GM12864 (cell line): Measurements from ENCODE around the gene HDAC9.

Experiments
- DNase-seq: peaks from one replicate; pipeline ENCODE4 v3.0.0-alpha.2; 2011; ENCODE audit warnings: low read depth
- H3K4me3 ChIP-seq: 2 replicates; pipeline ENCODE4 v1.5.1; 2011; ENCODE audit warnings: mild to moderate bottlenecking, low read depth, low read length, control low read depth
- TF ChIP-seq, protein P1 (sequence below): IDR thresholded peaks from 2 replicates; pipeline ENCODE4 v1.5.1; 2011; ENCODE audit warnings: low read depth, mild to moderate bottlenecking, moderate library complexity, low read length, control low read depth, inconsistent platforms; ENCODE audit errors: missing control alignments

Gene HDAC9

DNA sequence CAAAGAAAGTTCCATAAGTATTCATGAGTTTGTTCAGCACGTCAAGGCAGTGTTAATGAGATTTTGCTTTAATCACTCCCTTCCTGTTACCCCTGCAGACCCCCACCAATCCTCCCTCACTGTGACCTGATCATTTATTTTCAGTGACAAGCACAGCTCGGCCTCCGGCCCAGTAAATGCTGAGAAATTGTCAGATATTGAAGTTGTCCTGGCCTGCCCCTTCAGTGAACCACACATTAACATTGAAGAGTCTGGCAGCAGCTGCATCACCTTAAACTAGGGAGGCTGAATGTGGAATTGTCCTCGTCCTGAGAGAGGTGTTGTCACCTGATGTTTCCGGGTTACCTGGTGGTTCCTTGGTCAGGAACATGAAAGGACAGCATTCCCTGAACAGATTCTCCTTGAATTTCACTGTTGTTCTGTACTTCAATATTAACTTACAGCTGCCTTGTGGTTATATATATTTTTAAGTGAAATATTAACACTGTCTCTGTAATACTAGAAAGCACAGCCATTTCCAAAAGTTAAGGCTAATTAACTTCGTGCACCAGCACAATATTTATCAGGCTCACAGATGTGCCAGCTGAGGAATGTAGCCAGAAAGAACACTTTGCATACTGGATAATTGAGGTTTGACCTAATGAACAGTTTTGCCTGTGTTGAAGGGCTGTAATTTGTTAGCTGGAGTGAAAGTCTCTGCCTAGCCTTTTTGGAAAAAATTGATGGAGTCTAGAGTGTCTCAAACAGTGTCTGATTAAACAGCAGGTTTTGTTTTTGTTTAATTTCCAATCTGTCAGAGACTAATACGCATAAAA, 265.3 kb downstream of the HDAC9 start:
- no peak for DNase-seq
- TF ChIP-seq, protein P1, sequence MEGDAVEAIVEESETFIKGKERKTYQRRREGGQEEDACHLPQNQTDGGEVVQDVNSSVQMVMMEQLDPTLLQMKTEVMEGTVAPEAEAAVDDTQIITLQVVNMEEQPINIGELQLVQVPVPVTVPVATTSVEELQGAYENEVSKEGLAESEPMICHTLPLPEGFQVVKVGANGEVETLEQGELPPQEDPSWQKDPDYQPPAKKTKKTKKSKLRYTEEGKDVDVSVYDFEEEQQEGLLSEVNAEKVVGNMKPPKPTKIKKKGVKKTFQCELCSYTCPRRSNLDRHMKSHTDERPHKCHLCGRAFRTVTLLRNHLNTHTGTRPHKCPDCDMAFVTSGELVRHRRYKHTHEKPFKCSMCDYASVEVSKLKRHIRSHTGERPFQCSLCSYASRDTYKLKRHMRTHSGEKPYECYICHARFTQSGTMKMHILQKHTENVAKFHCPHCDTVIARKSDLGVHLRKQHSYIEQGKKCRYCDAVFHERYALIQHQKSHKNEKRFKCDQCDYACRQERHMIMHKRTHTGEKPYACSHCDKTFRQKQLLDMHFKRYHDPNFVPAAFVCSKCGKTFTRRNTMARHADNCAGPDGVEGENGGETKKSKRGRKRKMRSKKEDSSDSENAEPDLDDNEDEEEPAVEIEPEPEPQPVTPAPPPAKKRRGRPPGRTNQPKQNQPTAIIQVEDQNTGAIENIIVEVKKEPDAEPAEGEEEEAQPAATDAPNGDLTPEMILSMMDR = no peak
- no peak overlapping the region for H3K4me3 ChIP-seq

DNA sequence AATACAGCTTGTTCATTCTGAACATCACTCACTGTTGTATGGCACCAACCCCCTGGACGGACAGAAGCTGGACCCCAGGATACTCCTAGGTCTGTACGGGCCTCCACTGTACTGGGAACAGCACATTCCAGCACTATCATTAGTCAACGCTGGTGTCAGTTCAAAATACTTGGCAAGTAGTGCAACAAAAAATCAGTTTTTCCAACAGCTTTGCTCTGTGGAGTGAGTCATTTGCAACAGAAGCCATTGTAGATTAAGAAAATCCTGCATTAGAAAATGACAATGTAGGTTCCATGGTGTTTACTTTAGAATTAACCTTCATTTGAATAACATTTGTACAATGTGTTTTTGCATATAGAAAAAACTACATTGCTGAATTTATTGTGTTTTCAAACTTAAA, 266.6 kb downstream of the HDAC9 start:
- no peak for DNase-seq

DNA sequence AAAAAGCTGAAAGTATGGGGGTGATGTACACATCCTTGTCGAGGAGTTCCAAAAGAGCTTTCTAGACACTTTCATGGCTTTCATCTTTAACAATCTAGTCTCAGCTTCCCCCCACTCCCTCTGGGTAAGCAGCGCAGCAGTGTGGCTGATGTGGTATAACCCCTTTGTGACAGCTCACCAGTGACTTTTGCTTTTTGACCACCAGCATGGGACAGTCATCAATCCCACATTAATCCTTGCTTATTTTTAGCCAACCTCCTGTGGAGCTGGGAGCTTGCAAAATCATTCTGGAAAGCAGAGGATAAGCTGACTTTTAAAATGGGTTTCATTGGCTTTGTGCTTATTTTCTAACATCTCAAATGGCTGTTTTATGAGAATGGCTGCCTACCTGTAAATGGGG, 272.7 kb downstream of the HDAC9 start:
- no peak for DNase-seq
- H3K4me3 ChIP-seq = no peak overlapping the region
- TF ChIP-seq, protein P1 = no peak

More for the DNA sequence above, 266.6 kb downstream of the HDAC9 start:
- H3K4me3 ChIP-seq = no peak overlapping the region
- TF ChIP-seq, protein P1 = no peak

DNA sequence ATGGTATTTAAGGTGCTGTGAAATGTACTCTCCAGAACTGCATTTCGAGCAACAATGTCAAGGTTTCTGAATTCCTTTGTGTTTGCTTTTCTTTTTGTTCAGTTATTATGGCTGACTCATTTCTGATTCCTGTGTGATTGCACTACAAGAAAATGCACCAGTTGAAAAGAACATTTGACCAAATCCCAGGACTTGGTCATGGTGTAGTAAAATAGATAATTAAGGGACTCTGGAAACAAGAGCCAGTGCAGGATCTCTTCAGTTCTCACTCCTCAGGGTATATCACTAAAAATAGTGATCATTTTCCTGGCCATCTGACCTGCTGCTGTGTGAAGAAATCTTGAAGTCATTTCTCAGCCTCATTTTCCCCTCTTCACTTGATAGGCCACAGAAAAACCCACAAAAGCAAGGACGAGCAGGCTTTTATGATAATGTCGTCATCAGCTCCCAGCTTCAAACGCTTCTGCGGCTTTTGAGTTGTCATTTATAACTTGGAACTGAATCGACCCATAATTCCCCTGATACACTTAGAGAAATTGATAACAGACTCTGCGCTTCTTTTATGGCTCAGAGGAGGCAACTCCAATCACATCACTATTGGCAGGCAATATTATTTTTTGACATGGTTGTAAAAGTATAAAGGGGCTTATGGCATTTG, 274.7 kb downstream of the HDAC9 start:
- no peak overlapping the region for H3K4me3 ChIP-seq
- no peak for DNase-seq
- TF ChIP-seq, protein P1 = no peak

DNA sequence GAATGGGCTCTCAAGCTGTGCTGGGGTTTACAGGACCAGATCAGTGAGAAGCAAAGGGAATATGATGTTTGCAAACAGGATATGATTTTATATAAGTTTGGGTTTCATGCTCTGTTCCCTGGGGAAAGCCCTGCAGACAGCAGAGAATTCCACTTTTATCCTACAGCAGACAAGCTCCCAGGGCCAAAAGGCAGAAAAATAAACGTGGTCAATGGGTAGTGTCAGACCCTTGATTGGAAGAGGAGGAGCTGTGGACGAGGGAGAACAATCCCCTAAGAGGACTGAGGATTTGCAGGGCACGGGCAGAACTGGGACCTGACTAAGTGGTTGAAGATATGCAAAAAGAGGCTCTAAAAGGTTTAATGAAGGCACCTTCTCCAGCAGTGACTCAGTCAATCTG, 275.3 kb downstream of the HDAC9 start:
- no peak overlapping the region for H3K4me3 ChIP-seq
- TF ChIP-seq, protein P1 = no peak
- no peak for DNase-seq

DNA sequence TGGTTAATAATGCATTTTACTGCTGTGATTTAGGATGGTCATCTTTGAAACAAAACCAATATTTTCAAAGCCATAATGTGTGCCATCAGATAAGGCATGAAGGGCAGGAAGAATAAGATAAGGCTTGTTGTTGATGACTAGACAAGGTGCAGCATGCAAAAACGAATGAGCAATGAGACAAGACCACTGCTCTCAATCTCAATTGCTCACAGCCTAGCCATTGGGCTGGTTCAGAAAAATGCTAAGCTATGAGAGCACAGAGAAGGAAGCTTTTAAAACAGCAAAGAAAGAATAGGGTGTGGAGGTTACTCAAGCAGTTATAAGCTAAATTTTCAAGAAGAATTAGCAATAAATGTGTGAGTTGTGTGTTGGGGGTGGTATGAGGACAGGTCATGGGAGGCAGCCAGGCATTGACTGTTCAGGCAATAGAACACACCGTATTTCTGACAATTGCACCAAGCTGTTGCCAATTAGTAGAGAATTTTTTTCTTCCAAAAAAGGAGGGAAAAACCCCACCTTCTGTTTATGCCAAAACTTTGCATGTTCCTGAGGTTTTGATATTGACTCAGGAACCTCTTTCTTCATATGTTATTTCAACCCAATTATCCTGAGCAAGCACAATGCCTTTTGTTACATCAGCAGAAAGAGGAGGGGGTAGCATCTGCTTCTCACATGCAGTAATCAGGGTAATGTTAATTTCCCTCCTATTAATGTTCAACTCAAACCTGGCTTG, 276.5 kb downstream of the HDAC9 start:
- no peak overlapping the region for H3K4me3 ChIP-seq
- no peak for DNase-seq
- TF ChIP-seq, protein P1 = no peak
